ENCODE results near the gene CHST1. TPM values are rescaled to one million over a fixed set of nuclear protein-coding genes. Genes with fewer than 3 reads are reported as not detected.
A peak's percentile ranks its signal among the peaks of the same experiment; 100 is the strongest.

The CHST1 gene
- total RNA-seq, 2 experiments from 2014 or later, result not detected

DNA sequence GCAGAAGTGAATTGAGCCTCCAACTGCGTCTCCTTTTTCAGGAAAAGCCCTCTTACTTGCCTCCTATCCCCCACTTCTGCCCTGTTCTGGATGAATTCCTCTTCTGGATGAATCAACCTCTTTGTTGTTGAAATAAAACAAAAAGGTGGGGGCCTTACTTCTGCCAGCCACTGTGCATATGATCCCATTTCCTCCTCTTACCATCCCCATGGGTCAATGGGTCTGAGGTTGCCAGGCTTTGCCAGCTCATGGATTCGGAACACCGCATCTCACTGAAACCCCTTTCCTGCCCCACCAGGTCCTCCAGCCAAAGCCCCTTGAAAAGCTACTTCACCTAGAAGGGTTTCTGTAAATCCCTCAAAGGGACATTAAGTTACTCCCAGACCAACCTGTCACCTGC, 3.7 kb upstream of the CHST1 start:
- POLR2A ChIA-PET, result no interaction called here
- H3K4me1 Mint-ChIP-seq, result peaks cover 3% of the 10 kb centered on the region
- no peaks in the 10 kb centered on the region for H3K36me3 Mint-ChIP-seq

DNA sequence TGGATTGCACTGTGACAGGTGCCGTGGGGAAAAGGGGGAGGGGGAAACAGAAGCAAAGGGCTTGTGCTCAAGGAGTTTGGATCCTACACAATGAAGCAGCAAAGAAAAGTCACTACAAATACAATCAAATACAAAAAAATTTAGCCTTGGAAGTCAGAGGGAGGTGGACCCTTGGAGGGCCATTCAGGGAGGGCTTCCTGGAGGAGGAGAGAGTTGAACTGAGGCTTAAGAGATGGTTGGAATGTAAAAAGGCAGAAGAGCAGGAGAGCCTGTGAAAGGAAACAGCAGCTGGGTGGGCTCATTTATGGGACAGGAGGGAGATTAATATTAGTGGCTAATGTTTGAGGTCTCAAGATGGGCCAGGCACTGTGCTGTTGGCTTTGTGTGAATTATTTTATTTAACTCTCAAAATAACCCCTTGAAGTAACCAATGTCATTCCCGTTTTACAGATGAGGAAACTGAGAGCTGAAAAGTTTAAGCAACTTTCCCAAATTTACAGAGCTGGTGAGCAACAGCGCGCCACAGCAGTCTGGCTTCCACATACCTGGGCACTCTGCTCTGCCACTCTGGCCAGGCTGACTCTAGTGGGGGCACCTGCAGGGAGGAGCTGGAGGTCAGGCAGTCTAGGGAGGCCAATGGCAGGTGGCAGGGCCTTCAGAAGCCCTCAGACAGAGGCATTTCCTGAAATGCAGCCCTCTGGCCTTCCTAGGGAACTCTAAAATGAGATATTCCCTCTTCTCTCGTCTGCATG, 2.7 kb upstream of the CHST1 start:
- DNase-seq (no peak), ATAC-seq (ENCODE audit: low read depth) (no peak)
- Mint-ChIP-seq H3K4me3 (no peak overlapping the region), H3K9me3 (no peaks in the 10 kb centered on the region), H3K4me1 (peaks cover 3% of the 10 kb centered on the region), H3K27me3 (peaks cover 42% of the 10 kb centered on the region), H3K36me3 (no peaks in the 10 kb centered on the region), H3K27ac (no peak overlapping the region)
- POLR2A ChIA-PET, result no interaction called here

More for the DNA sequence above, 3.7 kb upstream of the CHST1 start:
- Mint-ChIP-seq H3K9me3 (no peaks in the 10 kb centered on the region), H3K4me3 (no peak overlapping the region), H3K27me3 (peaks cover 31% of the 10 kb centered on the region), H3K27ac (no peak overlapping the region)
- ATAC-seq (ENCODE audit: low read depth), result no peak
- DNase-seq, result no peak

DNA sequence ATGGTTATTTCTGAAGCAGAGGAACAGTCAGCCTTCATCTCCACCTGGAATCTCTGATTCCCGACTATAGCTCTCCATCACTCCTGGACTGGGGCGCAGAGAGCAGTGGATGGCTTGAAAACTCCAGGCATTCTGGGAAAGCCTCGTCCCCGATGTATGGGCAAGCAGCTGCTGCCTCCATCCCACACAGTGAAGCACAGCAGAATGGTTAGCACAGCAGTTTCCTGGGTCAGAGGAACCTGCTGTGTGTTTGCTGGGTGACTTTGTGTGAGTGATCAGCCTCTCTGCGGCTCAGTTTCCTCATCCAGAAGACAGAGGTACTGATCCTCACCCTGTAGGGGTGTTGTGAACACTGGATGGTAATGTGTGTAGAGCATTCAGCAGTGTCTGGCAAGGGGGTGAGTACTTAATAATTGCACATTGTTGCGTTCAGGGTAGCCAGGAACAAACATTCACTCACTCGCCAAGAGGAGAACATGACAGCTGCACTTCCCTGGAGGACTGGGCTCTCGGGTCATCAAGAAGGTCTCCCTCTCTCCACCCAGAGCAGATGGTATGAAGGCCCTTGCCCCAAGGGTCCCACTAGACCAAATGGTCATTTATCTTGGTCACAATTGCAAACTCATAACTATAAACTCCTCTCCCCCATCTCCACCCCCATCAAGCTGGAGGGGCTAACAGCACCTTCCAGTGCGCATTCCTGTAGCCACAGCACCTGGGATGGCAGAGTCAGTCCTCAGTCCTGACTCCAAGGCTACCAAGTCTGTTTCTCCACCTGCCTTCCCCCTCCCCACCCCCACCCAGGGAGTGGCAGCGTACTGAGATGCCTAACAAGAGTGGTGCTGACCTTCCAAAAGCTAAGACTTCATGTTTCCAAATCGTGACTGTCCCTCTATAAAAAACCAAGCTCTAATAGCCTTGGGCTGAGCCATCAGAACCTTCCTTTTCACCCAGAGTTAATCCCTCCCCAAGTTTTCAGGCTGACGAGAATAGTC, 1.5 kb upstream of the CHST1 start:
- H3K4me3 Mint-ChIP-seq, result no peak overlapping the region

DNA sequence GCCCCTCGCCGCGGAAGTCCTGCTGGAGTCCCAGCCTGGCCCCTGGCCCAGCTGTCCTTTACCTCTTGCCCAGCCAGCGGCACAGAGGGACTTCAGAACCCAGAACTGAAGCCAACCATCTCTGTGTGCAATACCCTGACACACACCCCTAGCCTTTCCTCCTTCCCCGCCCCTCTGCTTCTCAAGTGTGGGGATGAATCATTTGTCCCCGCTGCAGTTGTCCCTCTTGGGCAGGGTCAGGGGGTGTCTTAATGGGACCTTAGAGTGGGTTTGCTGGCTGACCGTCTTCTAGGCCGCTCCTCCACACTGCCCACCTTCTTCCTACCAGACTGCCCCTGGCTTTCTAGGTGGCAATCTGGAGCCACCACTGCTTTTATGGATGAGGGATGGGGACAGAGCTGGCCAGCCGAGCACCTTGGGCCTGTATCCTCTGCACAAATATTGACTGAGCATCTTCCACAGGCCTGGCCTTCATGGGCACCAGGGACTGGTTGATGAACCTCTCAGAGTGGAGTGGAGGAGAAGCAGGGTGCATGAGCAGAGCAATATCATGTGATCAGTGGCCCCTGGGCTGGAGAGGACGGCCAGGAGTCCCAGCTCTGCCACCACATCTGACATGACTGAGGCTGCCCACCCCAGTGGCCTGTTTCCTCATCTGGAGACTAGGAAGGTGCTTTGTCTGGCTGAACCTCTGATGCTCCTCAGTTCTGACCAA, 668 bp upstream of the CHST1 start:
- H3K27me3 Mint-ChIP-seq, result peaks cover 57% of the 10 kb centered on the region
- H3K27ac Mint-ChIP-seq, result peak overlapping the region; percentile 54
- H3K9me3 Mint-ChIP-seq, result no peaks in the 10 kb centered on the region
- peak overlapping the region; percentile 63 for H3K4me3 Mint-ChIP-seq
- no peak for DNase-seq
- ATAC-seq (ENCODE audit: low read depth), result no peak
- POLR2A ChIA-PET, result no interaction called here
- H3K4me1 Mint-ChIP-seq, result peaks cover 3% of the 10 kb centered on the region
- no peaks in the 10 kb centered on the region for H3K36me3 Mint-ChIP-seq

More for the DNA sequence above, 1.5 kb upstream of the CHST1 start:
- H3K27me3 Mint-ChIP-seq, result peaks cover 51% of the 10 kb centered on the region
- H3K27ac Mint-ChIP-seq, result no peak overlapping the region
- no peaks in the 10 kb centered on the region for H3K9me3 Mint-ChIP-seq
- no peaks in the 10 kb centered on the region for H3K36me3 Mint-ChIP-seq
- ATAC-seq (ENCODE audit: low read depth) (no peak), DNase-seq (no peak)
- POLR2A ChIA-PET, result no interaction called here
- H3K4me1 Mint-ChIP-seq, result peaks cover 3% of the 10 kb centered on the region

DNA sequence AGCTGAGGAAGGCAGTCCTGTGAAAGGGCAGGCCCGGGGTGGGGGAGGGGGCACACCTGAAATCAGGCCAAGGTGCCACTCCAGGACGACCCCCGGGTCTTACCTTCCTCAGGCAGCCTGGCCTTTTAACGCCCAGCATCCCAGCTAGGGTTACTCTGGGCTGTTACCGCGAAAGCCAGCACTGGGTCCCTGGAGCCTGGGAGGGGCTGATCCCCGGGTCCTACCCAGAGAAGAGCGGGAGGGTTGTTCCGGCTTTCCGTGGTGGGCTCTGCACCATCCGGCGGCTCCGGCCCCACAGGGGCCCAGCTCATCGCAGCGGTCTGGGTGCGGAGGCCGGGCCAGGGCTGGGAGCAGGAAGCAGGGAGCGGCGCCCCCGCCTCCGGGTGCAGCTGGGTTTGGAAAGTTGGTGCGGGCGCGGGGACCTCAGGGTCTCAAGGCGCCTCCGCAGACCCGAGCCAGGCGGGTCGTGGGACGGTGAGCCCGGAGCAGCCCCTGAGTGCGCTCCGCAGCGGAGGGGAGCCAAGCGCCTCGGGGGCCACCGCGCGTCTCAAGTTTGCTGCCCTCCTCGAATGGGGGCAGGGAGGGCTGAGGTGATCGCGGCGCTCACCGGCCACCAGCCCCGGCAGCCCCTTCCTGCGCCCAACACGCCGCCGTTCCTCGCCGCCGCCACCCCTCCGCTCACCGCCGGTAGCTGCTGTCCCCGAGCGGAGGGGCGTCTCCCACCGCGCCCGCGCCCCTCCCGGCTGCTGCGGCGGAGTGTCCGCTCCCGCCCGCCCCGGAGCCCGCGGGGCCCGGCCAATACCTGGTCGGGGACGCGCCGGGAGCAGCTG, 831 bp downstream of the CHST1 start:
- Mint-ChIP-seq H3K27me3 (peaks cover 70% of the 10 kb centered on the region), H3K9me3 (no peaks in the 10 kb centered on the region), H3K4me1 (peaks cover 3% of the 10 kb centered on the region), H3K4me3 (no peak overlapping the region), H3K36me3 (no peaks in the 10 kb centered on the region), H3K27ac (no peak overlapping the region)
- POLR2A ChIA-PET, result no interaction called here
- ATAC-seq (ENCODE audit: low read depth) (no peak), DNase-seq (no peak)

DNA sequence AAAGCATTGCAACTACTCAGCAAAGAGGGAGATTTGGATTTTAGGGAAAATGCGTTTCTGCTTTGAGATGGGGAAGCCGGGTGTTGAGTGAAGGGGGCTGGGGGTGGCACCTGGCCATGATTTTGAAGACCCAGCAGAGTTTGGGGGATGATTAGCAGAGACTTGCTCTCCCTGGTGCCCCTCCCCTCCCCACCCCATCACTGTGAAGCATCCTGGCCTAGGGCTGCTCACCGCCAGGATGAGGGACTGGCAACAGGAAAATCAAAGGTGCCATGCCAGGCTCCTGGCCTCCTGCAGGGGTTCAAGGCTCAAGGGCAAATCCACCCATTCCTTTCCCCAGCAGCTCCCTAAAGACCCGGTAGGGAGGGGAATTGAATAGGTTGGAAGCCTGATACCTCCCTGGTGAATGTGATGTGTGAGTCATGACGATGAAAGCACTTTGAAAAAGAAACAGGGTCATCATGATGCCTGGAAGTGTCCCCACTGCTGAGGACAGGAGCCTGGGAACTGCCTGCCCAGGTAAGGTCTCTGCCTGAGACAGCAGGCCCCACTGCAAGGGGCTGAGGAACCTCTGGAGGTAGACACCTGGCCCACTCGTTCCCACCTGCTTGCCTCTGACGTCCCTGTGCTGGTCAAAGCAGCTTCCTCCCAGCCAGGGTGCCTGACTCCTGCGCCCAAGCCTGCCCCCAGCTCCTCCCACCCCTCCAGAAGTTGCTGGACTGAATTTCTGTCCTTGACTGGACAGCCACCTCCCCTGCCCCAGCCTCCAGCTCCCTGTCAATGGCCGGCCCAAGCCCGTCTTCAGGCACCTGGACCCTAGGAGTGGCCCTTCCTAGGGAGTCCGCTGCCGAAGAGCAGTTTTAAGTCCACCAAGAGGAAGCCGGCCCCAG, 1.7 kb downstream of the CHST1 start:
- Mint-ChIP-seq H3K27me3 (peaks cover 70% of the 10 kb centered on the region), H3K4me1 (peaks cover 3% of the 10 kb centered on the region), H3K27ac (no peak overlapping the region), H3K4me3 (no peak overlapping the region), H3K36me3 (no peaks in the 10 kb centered on the region), H3K9me3 (no peaks in the 10 kb centered on the region)
- DNase-seq (no peak), ATAC-seq (ENCODE audit: low read depth) (no peak)
- POLR2A ChIA-PET, result no interaction called here

DNA sequence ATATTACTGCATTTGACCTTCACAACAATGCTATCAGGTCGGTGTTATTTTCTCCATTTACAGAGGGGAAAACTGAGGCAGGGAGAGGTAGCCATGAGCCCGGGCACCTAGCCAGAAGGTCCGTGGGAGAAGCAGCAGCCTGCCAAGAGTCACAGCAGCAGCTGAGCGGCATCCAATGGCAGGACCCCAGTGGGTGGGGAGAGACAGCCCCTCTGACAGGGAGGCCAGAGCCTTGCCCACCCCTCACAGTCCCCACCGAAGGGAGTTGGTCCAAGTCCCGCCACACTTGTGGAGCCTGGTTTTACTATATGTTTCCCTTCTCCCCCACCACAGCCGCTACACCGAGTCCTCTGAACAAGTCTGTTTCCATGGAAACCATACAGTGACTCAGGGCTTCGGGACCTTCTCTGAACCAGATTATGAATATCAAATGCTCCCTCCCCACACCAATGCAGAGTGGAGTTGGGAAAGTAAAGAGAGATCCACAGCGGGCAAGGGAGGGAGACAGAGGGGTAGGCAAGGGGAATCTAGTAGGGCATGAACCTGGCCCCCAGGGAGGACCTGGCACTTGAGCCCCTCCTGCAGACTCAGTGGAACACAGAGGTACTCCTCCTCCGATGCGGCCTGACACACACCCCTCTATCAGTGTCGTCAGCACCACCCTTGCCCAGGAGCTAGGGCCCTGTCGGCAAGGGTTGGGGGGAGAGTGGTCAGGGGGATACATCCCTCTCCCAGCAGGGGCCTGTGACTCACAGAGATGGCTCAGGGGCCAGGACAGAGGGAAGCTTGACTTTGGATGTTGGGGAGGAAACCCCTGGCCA, 2.5 kb downstream of the CHST1 start:
- Mint-ChIP-seq H3K4me3 (no peak overlapping the region), H3K4me1 (peaks cover 3% of the 10 kb centered on the region), H3K27ac (no peak overlapping the region), H3K9me3 (no peaks in the 10 kb centered on the region), H3K27me3 (peaks cover 65% of the 10 kb centered on the region), H3K36me3 (no peaks in the 10 kb centered on the region)
- ATAC-seq (ENCODE audit: low read depth), result no peak
- DNase-seq, result no peak
- POLR2A ChIA-PET, result no interaction called here

DNA sequence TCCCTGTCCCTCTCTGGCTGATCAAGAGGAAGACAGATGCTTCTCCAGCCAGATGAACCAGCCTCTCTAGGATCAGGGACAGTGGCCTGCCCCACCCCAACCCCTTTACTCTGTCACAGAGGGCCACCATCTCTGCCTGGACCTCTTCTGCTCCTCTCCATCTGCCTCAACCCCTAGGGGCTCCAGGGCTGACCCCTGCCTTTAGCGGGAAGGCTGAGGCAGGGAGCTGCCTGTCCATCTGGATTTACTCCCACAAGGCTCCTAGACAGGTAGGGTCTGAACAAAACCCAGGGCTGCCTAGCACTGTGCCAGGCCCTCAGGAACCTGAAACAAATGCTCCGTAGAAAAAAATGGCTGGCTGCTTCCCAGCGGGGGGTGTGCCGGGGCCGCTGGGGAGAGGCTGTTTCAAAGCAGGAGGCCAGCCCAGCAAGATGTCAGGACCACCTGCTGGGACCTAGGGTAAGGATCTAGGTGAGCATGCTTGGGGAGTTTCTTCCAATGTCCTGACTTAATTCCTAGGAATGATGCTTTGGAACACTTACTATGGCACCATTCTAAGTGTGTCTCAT, 3.2 kb downstream of the CHST1 start:
- Mint-ChIP-seq H3K4me3 (no peak overlapping the region), H3K4me1 (peaks cover 3% of the 10 kb centered on the region), H3K36me3 (no peaks in the 10 kb centered on the region), H3K9me3 (no peaks in the 10 kb centered on the region), H3K27ac (no peak overlapping the region), H3K27me3 (peaks cover 62% of the 10 kb centered on the region)
- POLR2A ChIA-PET, result no interaction called here
- ATAC-seq (ENCODE audit: low read depth) (no peak), DNase-seq (no peak)

DNA sequence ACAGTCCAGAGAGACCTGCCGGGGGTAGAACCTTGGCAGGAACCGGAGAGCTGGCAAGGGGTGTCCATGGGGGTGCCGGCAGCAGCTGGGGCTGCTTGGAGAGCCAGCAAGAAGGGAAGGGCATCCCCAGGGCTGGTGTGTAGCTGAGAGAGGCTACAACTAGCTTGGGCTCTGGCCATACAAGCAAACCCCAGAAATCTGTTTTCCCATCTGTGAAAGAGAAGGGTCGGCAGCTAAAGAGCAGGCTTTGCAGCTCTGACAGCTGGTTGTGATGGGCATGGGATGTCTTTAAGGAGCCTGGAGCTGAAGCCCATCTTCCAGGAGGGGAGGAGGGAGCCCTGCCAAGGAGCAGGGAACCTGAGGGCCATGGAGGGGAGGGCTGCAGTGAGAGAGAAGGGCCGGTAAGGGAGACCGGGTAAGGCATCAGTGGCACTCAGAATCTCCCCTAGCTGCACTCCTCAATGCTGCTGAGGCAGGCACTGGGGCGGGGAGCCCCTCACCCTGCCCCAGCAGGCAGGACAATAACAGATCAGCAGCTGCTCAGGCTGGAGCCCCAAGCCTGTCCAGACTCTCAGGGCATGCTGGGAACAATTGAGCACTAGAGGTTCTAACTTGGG, 3.9 kb downstream of the CHST1 start:
- Mint-ChIP-seq H3K4me3 (no peak overlapping the region), H3K27me3 (peaks cover 61% of the 10 kb centered on the region), H3K27ac (no peak overlapping the region), H3K36me3 (no peaks in the 10 kb centered on the region), H3K4me1 (peaks cover 4% of the 10 kb centered on the region), H3K9me3 (no peaks in the 10 kb centered on the region)
- DNase-seq (no peak), ATAC-seq (ENCODE audit: low read depth) (no peak)
- POLR2A ChIA-PET, result no interaction called here

DNA sequence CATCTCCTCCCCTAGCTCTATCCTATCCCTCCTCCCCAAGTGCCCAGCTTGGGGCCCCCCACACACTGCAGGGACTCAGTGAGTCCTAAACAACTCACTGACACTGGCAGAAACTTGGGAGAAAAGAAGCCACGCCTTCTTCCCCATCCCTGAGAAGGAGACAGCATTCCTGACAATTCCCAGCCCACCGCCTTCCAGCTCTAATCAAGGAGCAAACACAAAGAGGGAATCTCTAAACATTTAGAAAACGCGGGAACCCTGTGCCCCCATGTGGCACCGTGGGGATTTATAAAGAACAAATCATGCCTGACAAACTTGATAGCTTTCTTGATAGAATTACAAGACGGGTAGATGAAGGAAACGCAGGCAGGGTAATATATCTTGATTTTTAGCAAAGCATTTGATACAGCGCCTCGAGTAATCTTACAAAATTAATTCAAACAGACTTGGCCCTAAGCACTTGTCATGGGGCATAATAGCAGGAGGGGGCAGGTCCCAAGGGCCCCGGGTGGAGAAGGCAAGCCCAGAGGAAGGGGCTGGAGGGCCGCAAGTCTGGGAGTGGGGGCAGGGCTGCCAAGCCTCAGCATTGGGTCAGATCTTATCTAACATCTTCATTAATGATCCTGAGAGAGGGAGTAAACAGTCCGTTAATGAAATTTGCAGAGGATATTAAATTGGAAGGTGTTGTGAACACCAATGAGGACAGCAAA, 4.5 kb downstream of the CHST1 start:
- Mint-ChIP-seq H3K27me3 (peaks cover 59% of the 10 kb centered on the region), H3K27ac (no peak overlapping the region), H3K36me3 (no peaks in the 10 kb centered on the region), H3K9me3 (no peaks in the 10 kb centered on the region), H3K4me1 (peaks cover 3% of the 10 kb centered on the region), H3K4me3 (no peak overlapping the region)
- POLR2A ChIA-PET, result no interaction called here
- ATAC-seq (ENCODE audit: low read depth) (no peak), DNase-seq (no peak)

DNA sequence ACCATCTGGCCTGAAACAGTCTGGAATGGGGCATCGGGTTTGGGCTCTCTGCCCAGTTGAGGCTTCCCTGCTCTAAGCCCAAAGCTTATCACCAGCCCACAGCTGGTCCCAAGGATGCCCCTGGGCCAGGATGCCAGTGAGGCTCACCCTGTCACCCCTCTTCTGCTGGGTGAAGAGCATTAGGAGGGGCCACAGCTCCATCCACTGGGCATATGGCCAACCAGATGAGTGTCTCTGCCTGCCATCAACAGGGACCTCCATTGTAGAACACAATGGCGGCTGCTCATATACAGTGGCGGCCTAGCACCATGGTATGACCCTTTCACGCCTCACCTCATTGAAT, 5.6 kb downstream of the CHST1 start:
- Mint-ChIP-seq H3K9me3 (no peaks in the 10 kb centered on the region), H3K4me1 (peaks cover 6% of the 10 kb centered on the region), H3K27ac (no peak overlapping the region), H3K36me3 (no peaks in the 10 kb centered on the region), H3K27me3 (peaks cover 57% of the 10 kb centered on the region), H3K4me3 (no peak overlapping the region)
- no peak for DNase-seq
- ATAC-seq (ENCODE audit: low read depth), result no peak
- POLR2A ChIA-PET, result no interaction called here
